ENCODE results near the gene DNMT1. TPM values are rescaled to one million over a fixed set of nuclear protein-coding genes. Genes with fewer than 3 reads are reported as not detected.

Gene DNMT1
- total and polyA plus RNA-seq, 2 experiments from 2014 or later: 78.2 to 106 TPM

DNA sequence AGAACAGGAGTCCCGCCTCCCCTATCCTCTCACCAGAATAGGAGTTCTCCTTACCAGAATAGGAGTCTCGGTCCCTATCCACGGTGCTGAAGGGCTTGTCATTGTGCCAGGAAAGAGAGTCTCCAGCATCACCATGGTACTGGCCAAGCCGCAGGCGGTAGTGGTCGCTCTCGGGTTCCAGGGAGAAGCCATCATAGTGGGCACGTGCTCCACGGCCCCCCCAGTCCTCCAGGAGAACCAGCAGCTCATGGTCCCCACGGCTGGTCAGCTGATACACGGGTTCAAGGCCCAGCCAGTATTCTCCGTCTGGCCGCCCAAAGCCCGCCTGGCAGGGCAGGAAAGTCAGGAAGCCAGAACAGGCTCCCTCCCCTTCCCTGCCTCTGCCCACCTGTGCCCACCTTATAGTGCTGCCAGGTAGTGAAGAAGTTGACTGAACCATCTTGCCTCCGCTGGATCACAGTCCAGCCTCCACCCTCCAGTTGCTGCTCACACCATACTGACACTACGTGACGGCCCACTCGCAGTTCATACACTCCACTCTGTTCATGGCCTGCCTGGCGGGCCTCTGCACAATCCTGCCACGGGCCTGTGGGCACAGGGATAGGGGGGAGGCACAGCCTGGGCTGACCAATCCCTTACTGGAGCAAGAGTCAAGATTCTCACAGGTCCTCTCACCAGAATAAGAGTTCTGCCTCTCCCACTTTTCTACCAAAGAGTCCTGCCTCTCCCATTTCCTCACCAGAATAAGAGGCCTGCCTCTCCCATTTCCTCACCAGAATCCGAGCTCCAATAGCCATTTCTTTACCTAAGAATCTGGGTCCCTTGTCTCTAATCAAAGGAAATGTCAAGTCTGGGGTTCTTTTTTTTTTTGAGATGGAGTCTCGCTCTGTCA is 101.2 kb downstream of the DNMT1 start:
- Histone ChIP-seq H3K4me3 (no peak overlapping the region), H3K27ac (no peak overlapping the region), H3K4me1 (ENCODE audit: low read depth) (no peaks in the 10 kb centered on the region), H3K27me3 (peaks cover 11% of the 10 kb centered on the region), H3K9me3 (ENCODE audit: low read depth) (no peaks in the 10 kb centered on the region), H3K36me3 (no peaks in the 10 kb centered on the region)
- peak in 1 of 2 donors; percentile 18 for DNase-seq (ENCODE audit: low read depth in 1 of 2, low spot score in 1 of 2)
- no peak for TF ChIP-seq CTCF (IDR thresholded peaks at IDR 0.05; ENCODE audit: low read depth, low read length)

GRCh38 chr19:10092648-10093294 is 102.0 kb downstream of the DNMT1 start:
- DNase-seq (ENCODE audit: low read depth in 1 of 2, low spot score in 1 of 2): no peak
- Histone ChIP-seq H3K4me3 (no peak overlapping the region), H3K27ac (no peak overlapping the region), H3K9me3 (ENCODE audit: low read depth) (no peaks in the 10 kb centered on the region), H3K36me3 (no peaks in the 10 kb centered on the region), H3K27me3 (peaks cover 11% of the 10 kb centered on the region), H3K4me1 (ENCODE audit: low read depth) (no peaks in the 10 kb centered on the region)
- TF ChIP-seq CTCF (IDR thresholded peaks at IDR 0.05; ENCODE audit: low read depth, low read length): no peak

DNA sequence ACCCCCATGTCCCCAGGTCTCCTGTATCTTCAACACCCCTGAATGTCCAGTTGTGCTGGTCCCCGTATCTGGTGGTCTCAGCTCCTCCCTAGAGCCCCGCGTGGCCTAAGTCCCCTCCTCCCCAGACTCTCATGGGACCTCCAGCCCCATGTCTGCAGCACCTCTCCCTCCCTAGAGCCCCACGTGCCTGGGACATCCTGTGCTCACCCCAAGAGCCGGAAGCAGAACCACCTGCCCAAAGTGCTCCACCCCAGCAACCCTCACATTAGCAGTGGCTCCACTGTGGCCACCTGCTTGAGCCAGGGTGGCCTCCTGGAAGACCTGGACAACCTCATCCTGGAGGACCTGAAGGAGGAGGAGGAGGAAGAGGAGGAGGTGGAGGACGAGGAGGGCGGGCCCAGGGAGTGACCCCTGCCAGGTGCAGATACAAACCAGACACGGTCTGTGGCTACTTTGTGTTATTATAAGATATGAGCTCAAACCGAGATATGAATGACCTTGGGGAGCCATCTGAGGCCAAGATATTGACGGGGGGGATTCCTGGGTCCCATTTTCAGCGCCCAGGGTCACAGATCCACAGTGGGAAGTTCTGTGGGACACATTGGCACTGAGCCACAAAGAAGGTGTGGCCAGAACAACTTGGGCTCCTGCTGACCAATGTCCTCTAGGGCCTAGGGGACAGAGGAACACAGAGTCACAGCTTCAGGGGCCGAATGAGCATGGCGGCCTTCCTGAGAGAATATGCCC is 102.7 kb downstream of the DNMT1 start:
- no peaks in the 10 kb centered on the region for H3K4me1 ChIP-seq (ENCODE audit: low read depth)
- no peak overlapping the region for H3K27ac ChIP-seq
- TF ChIP-seq CTCF (IDR thresholded peaks at IDR 0.05; ENCODE audit: low read depth, low read length): no peak
- H3K27me3 ChIP-seq: peaks cover 11% of the 10 kb centered on the region
- no peak for DNase-seq (ENCODE audit: low read depth in 1 of 2, low spot score in 1 of 2)
- H3K36me3 ChIP-seq: no peaks in the 10 kb centered on the region
- H3K4me3 ChIP-seq: no peak overlapping the region
- H3K9me3 ChIP-seq (ENCODE audit: low read depth): no peaks in the 10 kb centered on the region

DNA sequence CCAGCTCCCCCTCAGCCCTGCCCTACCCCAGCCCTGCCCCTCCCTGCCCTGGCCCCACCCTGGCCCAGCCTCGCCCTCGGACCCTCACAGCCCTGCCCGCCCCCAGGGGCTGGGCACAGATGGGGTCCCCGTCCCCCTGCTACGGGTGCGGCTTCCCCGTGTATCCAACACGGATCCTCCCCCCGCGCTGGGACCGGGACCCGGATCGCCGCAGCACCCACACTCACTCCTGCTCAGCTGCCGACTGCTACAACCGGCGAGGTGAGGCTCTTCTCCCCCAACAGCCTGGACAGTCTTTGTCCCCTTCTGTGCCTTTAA is 103.4 kb downstream of the DNMT1 start:
- Histone ChIP-seq H3K27ac (no peak overlapping the region), H3K4me3 (no peak overlapping the region), H3K4me1 (ENCODE audit: low read depth) (no peaks in the 10 kb centered on the region), H3K36me3 (no peaks in the 10 kb centered on the region), H3K27me3 (peaks cover 17% of the 10 kb centered on the region), H3K9me3 (ENCODE audit: low read depth) (no peaks in the 10 kb centered on the region)
- DNase-seq (ENCODE audit: low read depth in 1 of 2, low spot score in 1 of 2): no peak
- no peak for TF ChIP-seq CTCF (IDR thresholded peaks at IDR 0.05; ENCODE audit: low read depth, low read length)

- Histone ChIP-seq H3K36me3 (no peaks in the 10 kb centered on the region), H3K27ac (no peak overlapping the region), H3K27me3 (peaks cover 24% of the 10 kb centered on the region), H3K4me1 (ENCODE audit: low read depth) (no peaks in the 10 kb centered on the region), H3K9me3 (ENCODE audit: low read depth) (no peaks in the 10 kb centered on the region), H3K4me3 (no peak overlapping the region)
- DNase-seq (ENCODE audit: low read depth in 1 of 2, low spot score in 1 of 2): no peak
- no peak for TF ChIP-seq CTCF (IDR thresholded peaks at IDR 0.05; ENCODE audit: low read depth, low read length)
Measured at GRCh38 chr19:10089801-10090375, 104.9 kb downstream of the DNMT1 start.

Measured in cardiac muscle cell (in vitro differentiated cells and primary cell).